ENCODE data around the gene GALNT2. TPM values are rescaled to one million over a fixed set of nuclear protein-coding genes. Genes with fewer than 3 reads are reported as not detected.

The GALNT2 gene
- total and polyA plus RNA-seq, 9 of the 15 experiments (the other 6 are each of a cell fraction or from before 2014, with no cell fraction given): 1.6 to 106 (median 51.9) TPM

DNA sequence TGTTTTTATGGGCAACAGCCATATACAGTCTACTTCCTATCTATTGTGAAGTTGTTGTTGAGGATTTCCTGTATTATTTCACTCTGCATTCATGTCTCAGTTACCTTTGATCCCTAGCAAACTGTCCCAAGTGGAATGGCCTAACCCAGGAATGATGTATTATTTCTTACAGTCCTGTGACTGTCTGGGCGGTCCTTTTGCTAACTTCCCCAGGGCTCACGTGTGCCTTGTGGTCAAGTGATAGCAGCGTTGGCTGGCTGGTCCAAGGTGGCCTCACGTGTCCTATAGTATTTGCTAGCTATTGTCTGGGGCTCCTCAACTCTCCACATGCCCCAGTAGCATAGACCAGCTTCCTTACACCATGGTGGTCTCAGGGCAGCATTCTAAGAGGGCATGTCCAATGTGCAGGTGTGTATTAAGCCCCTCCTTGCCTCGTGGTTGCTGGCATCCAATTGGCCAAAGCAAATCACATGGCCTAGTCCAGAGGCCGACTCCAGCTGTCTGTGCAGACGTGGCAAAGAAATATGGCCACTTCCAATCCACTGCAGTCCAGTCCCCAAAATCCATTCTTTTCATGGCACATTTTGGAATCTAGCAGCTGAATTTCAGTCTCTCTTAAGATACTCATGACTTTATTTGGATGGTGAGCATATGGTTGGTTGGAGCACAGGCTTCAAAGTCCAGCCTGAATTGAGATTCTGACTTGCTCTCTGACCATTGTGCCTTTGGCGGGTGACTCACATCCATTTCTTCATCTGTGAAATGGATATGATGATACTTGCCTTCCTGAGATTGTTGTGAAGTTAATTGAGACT, 94.1 kb downstream of the GALNT2 start (continued):
- TF ChIP-seq IFI16 (CRISPR knock-in tag; IDR thresholded peaks at IDR 0.05): peak; percentile 84
- peak; percentile 94 for TF ChIP-seq RAD51 (IDR thresholded peaks at IDR 0.05; ENCODE audit: borderline replicate concordance, low read depth)
- TF ChIP-seq ZNF75A (CRISPR knock-in tag; IDR thresholded peaks at IDR 0.05): no peak
- no peak for TF ChIP-seq POLR3G (IDR thresholded peaks at IDR 0.05; ENCODE audit: extremely low read depth, insufficient read length, insufficient replicate concordance)
- TF ChIP-seq, protein P1, sequence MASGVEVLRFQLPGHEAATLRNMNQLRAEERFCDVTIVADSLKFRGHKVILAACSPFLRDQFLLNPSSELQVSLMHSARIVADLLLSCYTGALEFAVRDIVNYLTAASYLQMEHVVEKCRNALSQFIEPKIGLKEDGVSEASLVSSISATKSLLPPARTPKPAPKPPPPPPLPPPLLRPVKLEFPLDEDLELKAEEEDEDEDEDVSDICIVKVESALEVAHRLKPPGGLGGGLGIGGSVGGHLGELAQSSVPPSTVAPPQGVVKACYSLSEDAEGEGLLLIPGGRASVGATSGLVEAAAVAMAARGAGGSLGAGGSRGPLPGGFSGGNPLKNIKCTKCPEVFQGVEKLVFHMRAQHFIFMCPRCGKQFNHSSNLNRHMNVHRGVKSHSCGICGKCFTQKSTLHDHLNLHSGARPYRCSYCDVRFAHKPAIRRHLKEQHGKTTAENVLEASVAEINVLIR (CRISPR knock-in tag; IDR thresholded peaks at IDR 0.05): no peak
- no peak; the same call in 1 of the 2 replicates for TF ChIP-seq POLR2A (conservative IDR thresholded peaks at IDR 0.05)
- TF ChIP-seq TBL1XR1 (IDR thresholded peaks at IDR 0.05; ENCODE audit: low read length in 2 of 2): 0 out of 4 replicates have a peak, but pooled peaks of 1 of the 2 experiments have one; percentile 35
- no peak for TF ChIP-seq PHF20 (IDR thresholded peaks at IDR 0.05; ENCODE audit: partially characterized antibody)
- TF ChIP-seq NR2C1 (IDR thresholded peaks at IDR 0.05): no peak
- peak; percentile 58; the same call in 1 of the 2 replicates for TF ChIP-seq NR2C1 (tag; IDR thresholded peaks at IDR 0.05)
- peak; percentile 31; the same call in 1 of the 2 replicates for TF ChIP-seq EP300 (IDR thresholded peaks at IDR 0.05; ENCODE audit: low read length)
- TF ChIP-seq ZNF143 (CRISPR knock-in tag; IDR thresholded peaks at IDR 0.05): no peak
- TF ChIP-seq, protein P2, sequence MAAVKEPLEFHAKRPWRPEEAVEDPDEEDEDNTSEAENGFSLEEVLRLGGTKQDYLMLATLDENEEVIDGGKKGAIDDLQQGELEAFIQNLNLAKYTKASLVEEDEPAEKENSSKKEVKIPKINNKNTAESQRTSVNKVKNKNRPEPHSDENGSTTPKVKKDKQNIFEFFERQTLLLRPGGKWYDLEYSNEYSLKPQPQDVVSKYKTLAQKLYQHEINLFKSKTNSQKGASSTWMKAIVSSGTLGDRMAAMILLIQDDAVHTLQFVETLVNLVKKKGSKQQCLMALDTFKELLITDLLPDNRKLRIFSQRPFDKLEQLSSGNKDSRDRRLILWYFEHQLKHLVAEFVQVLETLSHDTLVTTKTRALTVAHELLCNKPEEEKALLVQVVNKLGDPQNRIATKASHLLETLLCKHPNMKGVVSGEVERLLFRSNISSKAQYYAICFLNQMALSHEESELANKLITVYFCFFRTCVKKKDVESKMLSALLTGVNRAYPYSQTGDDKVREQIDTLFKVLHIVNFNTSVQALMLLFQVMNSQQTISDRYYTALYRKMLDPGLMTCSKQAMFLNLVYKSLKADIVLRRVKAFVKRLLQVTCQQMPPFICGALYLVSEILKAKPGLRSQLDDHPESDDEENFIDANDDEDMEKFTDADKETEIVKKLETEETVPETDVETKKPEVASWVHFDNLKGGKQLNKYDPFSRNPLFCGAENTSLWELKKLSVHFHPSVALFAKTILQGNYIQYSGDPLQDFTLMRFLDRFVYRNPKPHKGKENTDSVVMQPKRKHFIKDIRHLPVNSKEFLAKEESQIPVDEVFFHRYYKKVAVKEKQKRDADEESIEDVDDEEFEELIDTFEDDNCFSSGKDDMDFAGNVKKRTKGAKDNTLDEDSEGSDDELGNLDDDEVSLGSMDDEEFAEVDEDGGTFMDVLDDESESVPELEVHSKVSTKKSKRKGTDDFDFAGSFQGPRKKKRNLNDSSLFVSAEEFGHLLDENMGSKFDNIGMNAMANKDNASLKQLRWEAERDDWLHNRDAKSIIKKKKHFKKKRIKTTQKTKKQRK (IDR thresholded peaks at IDR 0.05; ENCODE audit: borderline replicate concordance, low read depth, low read length): no peak
- TF ChIP-seq, protein P3, sequence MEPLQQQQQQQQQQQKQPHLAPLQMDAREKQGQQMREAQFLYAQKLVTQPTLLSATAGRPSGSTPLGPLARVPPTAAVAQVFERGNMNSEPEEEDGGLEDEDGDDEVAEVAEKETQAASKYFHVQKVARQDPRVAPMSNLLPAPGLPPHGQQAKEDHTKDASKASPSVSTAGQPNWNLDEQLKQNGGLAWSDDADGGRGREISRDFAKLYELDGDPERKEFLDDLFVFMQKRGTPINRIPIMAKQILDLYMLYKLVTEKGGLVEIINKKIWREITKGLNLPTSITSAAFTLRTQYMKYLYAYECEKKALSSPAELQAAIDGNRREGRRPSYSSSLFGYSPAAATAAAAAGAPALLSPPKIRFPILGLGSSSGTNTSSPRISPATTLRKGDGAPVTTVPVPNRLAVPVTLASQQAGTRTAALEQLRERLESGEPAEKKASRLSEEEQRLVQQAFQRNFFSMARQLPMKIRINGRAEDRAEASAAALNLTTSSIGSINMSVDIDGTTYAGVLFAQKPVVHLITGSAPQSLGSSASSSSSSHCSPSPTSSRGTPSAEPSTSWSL (CRISPR knock-in tag; IDR thresholded peaks at IDR 0.05; ENCODE audit: borderline replicate concordance): no peak; the same call in 1 of the 2 replicates
- peak; percentile 47; the same call in 1 of the 2 replicates for TF ChIP-seq ZNF232 (CRISPR knock-in tag; IDR thresholded peaks at IDR 0.05)
- TF ChIP-seq, protein P4, sequence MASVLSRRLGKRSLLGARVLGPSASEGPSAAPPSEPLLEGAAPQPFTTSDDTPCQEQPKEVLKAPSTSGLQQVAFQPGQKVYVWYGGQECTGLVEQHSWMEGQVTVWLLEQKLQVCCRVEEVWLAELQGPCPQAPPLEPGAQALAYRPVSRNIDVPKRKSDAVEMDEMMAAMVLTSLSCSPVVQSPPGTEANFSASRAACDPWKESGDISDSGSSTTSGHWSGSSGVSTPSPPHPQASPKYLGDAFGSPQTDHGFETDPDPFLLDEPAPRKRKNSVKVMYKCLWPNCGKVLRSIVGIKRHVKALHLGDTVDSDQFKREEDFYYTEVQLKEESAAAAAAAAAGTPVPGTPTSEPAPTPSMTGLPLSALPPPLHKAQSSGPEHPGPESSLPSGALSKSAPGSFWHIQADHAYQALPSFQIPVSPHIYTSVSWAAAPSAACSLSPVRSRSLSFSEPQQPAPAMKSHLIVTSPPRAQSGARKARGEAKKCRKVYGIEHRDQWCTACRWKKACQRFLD (CRISPR knock-in tag; IDR thresholded peaks at IDR 0.05): peak; percentile 79; the same call in 1 of the 2 replicates
- no peak for TF ChIP-seq PPARD (CRISPR knock-in tag; IDR thresholded peaks at IDR 0.05)
- TF ChIP-seq, protein P5, sequence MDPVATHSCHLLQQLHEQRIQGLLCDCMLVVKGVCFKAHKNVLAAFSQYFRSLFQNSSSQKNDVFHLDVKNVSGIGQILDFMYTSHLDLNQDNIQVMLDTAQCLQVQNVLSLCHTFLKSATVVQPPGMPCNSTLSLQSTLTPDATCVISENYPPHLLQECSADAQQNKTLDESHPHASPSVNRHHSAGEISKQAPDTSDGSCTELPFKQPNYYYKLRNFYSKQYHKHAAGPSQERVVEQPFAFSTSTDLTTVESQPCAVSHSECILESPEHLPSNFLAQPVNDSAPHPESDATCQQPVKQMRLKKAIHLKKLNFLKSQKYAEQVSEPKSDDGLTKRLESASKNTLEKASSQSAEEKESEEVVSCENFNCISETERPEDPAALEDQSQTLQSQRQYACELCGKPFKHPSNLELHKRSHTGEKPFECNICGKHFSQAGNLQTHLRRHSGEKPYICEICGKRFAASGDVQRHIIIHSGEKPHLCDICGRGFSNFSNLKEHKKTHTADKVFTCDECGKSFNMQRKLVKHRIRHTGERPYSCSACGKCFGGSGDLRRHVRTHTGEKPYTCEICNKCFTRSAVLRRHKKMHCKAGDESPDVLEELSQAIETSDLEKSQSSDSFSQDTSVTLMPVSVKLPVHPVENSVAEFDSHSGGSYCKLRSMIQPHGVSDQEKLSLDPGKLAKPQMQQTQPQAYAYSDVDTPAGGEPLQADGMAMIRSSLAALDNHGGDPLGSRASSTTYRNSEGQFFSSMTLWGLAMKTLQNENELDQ (CRISPR knock-in tag; IDR thresholded peaks at IDR 0.05; ENCODE audit: borderline replicate concordance): no peak

Data from K562 (cell line).